RPMI8226 (cell line): Measurements from ENCODE around the gene RHOA.

Experiments used
- DNase-seq: peaks from one replicate; pipeline ENCODE4 v3.0.0-alpha.2; 2015

The RHOA gene

GRCh38 chr3:49411968-49412631, at the start of gene RHOA, which contains the start of gene TCTA:
Gene RHOA (minus strand): TSS chr3:49411976. CDS start chr3:49375589, 36,387 bp downstream.
Gene TCTA (plus strand): TSS chr3:49412423. CDS start chr3:49412427, 4 bp downstream.
- DNase-seq = peak; percentile 99

DNA sequence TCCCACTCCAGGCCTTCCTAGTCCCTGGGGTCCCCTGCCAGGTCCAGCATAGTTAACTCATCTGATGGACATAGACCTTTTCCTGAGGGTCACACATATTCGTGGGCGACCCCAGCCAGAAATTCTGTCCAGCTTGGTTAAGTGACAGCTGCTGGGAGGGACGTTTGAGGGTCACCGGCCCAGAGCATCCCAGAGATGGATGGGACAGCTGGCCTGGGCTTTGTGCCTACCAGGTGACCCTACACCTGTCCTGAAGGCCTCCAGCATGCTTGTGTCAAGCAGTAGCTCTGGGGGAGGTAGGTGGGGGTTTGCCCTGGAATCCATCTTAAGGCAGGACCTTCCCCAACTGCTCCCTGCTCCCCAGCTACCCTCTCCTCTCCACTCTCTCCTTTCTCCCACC, 49.2 kb upstream of the RHOA start:
- no peak for DNase-seq

DNA sequence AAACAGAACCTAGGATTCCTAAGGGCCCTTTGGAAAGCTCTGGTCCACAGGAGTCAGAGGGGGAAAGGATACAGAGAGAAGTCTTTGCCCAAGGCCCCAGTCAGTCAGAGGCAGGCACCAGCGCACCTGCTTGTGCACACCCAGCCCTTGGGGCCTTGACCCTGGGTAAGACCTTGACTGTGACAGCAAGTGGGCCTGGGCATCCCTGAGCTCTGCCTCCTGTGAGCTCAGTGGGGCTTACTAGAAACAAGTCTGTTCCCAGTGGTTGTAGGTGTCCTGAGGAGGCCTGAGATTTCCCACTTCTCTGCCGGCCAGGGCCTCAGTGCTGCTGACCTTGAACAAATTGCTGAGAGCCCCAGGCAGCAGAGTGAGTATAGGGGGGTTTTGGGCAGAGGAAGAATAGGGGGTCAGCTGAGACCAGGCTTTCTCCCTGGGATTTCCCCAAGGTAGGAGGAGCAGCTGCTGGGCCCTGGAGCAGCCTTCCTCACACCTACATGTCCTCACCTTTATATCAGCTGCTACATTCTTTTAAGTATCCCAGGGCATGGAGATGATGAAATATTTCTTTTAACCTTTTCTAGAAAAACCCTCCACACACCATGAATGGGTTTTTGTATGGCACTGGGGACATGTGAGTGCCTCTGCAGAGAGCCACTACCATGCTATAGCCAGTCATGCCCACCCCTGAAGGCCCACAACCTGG, 48.6 kb upstream of the RHOA start:
- DNase-seq = no peak

DNA sequence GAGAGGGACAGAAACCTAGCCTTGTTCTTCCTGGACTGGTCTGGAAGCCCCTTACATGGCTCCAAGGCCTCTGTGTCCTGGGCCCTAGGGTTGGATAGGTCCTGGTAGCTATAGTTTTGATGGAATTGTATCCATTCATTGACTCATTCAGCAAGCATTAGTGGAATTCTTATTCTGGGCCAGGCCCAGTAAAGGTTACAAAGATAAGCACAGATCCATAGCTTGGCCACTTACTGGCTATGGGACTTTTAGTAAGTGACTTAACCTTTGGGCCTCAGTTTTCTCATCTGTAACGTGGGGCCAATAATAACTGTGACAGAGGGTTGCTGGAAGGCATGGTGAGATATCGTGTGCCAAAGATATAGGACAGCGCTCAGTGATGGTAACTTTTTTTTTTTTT, 44.7 kb upstream of the RHOA start:
- no peak for DNase-seq

- no peak for DNase-seq
Measured at GRCh38 chr3:49454898-49455681, 43.3 kb upstream of the RHOA start.

DNA sequence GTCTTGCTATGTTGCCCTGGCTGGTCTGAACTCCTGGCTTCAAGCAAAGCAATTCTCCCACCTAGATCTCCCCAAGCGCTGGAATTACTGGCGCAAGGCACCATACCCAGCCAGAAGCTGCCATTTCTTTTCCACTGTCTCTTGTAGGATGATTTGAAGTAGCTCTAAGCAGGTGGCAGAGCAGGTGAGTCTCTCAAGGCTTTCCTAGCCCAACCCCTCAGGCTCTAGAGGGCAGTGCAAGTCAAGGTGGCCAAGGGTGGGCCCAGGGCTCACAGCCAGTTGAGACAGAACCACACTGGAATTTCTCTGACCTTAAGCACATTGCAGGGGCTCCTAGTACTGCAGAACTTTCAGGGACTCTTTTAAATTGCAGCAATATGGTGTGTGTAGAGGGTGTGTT, 42.7 kb upstream of the RHOA start:
- DNase-seq = peak; percentile 49

- DNase-seq = no peak
Measured at GRCh38 chr3:49453621-49454020, 41.8 kb upstream of the RHOA start.

GRCh38 chr3:49445391-49445790, 33.6 kb upstream of the RHOA start:
- DNase-seq = no peak

DNA sequence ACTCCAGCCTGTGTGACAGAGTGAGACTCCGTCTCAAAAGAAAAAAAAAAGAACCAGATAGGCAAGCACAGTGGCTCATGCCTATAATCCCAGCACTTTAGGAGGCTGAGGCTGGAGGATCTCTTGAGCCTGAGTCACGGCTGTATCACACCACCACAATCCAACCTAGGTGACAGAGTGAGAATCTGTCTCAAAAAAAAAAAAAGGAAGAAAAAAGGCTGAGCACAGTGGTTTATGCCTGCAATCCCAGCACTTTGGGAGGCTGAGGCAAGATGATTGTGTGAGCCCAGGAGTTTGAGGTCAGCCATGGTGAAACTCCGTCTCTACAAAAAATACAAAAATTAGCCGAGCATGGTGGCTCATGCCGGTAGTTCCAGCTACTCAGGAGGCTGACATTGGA, 23.0 kb upstream of the RHOA start:
- DNase-seq = no peak

DNA sequence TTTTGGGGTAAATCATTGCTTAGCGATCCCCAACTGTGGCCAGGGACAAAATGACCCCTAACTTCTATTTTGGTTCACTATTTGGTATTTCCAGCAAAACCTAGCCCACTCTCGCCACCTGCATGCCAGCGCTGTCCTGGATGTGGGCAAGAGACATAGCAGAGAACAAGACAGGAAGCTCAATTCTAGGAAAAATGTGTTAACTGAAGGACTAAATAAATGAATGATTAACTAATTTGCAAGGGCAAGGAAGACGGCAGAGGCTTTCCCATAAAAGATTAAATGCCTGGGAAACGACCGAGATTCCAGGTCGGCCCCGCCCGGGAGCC, 16.9 kb upstream of the RHOA start:
- DNase-seq = no peak

GRCh38 chr3:49427586-49427985, 15.8 kb upstream of the RHOA start:
- no peak for DNase-seq

DNA sequence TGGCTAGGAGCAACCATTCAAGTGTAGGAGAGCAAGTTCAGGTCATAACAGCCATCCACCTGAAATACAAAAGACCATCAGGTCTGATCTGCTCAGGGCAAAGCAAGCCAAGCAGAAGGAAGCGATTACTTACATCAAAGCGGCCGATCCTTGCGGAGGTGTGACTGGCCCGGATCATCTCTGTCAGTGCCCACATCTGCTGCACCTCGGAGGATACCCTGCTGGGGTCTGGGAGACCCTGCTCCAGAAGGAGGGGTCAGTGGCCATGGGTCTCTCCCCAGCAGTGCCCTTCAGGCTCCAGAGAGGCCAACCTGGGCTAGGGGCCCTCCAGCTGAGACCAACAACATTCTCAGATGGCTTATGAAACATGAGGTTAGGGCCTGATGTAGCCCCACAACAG, 13.0 kb upstream of the RHOA start:
- DNase-seq = no peak

- DNase-seq = no peak
Measured at GRCh38 chr3:49422379-49423248, 10.8 kb upstream of the RHOA start, which contains the start of gene AMT. Gene AMT (minus strand): TSS chr3:49422473. CDS start chr3:49422450, 23 bp downstream.

GRCh38 chr3:49421890-49422378, 10.2 kb upstream of the RHOA start:
- DNase-seq = no peak

GRCh38 chr3:49417516-49418120, 5.8 kb upstream of the RHOA start:
- no peak for DNase-seq

DNA sequence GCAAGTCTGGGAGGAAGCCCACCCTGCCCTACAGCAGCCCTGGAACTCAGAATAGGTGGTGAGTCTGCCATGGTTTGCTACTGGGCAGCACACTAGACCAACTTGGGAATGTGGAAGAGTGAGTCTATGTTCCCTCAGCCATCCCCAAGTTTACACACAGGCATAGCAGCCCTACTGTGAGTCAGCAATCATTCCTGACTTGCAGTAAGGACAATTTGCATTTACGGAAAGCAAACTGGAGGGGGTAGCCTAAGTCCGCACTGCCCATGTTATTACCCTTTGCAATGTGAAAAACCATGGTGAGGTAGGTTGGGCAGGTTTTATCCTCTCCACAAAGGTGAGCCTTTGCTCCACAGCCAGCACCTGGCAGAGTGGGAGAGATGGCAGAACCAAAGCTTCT, 5.1 kb upstream of the RHOA start:
- no peak for DNase-seq

DNA sequence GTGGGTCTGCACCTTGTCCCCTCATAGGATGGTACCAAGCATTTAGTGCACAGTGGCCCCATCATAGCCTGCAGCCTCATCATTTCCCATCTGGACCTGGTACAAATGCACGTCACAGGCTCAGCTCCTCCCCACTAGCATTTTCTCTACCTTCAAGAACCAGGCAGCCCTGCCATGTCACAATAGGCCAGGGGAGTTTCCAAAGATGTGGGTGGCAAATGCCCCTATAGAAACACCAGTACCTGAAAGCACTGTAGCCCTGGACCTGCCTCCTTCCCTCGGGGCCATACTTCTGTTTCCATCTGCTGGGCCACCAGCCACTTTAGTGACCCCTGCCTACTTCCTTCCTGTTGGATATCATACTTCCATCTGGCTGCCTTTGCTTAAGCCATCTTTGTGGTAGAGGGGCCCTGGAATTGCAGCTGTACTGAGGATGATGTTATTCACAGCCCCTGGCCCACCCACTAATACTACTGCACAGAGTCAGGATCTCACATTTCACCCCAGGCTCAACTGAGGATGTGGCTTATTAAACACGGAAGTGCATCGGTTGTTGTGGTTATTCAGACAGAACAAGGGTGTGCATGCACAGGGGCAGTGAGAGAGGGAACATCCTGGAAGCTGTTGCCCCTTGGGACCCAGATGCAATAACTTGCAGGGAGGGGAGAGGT, 4.3 kb upstream of the RHOA start:
- no peak for DNase-seq

DNA sequence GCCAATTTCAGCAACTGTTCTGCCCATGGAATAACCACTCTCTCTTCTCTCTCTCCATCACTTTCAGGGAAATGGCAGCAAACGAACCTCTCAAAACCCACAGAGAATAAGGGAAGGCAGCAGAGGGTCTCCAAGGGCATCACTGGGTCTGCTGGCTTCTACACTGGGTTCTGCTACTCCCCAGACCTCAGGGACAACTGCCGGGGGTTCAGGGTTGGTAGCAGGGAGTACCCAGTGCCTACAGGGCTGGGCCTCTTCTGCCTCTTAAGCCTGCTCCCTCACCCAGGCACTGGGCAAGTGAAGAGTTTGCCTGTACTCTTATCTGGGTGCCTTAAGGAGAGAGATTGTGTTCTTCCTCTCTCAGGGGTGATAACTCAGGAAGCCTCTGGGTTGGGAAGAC, 3.0 kb upstream of the RHOA start:
- no peak for DNase-seq

DNA sequence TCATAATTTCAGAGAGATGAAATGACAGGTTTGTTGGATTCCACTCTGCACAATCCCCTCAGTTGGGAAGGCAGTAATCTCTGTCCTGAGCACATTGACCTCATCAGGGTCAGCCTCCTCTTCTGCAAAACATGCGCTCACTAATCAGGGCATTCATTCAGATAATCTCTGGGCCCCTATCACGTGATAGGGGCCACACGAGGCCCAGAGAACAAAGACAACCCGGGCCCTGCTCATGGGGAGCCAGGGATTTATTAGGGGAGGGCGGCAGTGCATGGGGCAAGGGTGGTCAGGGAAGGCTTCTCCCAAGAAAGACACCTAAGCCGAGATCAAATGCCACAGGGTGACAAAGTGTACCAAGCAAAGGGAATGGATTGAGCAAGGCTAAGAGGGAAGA, 1.6 kb upstream of the RHOA start:
- DNase-seq = no peak

GRCh38 chr3:49412632-49413337, 1.0 kb upstream of the RHOA start:
- no peak for DNase-seq

GRCh38 chr3:49411535-49411967, 225 bp downstream of the RHOA start:
- DNase-seq = peak; percentile 66
